BE2C (cell line): Measurements from ENCODE around the gene SCRT2.
"Not testable (repeated sequence)": the region's sequence is repeated elsewhere in the genome, so short reads cannot be mapped to it uniquely, and the experiment has no call there.

Experiments used
- DNase-seq: peaks from one replicate; pipeline ENCODE4 v3.0.0-alpha.2; 2020
- H3K27me3 ChIP-seq: fragments of 250-450 bp; sonication (Bioruptor Pico); 2 replicates; pipeline ENCODE4 v1.5.1; 2020; ENCODE audit warnings: mild to moderate bottlenecking
- H3K36me3 ChIP-seq: fragments of 250-450 bp; sonication (Bioruptor Pico); 2 replicates; pipeline ENCODE4 v1.5.1; 2020; ENCODE audit warnings: mild to moderate bottlenecking
- H3K4me1 ChIP-seq: fragments of 250-450 bp; sonication (Bioruptor Pico); 2 replicates; pipeline ENCODE4 v1.5.1; 2020
- H3K4me3 ChIP-seq: 2 replicates; pipeline ENCODE4 v1.5.1; 2011; ENCODE audit warnings: low read depth, low read length
- H3K9me3 ChIP-seq: fragments of 250-450 bp; sonication (Bioruptor Pico); 2 replicates; pipeline ENCODE4 v1.5.1; 2020
- TF ChIP-seq, protein P1 (sequence below): IDR thresholded peaks from 2 replicates; pipeline ENCODE4 v1.5.1; 2012; ENCODE audit warnings: mild to moderate bottlenecking, low read depth, low read length

The SCRT2 gene

DNA sequence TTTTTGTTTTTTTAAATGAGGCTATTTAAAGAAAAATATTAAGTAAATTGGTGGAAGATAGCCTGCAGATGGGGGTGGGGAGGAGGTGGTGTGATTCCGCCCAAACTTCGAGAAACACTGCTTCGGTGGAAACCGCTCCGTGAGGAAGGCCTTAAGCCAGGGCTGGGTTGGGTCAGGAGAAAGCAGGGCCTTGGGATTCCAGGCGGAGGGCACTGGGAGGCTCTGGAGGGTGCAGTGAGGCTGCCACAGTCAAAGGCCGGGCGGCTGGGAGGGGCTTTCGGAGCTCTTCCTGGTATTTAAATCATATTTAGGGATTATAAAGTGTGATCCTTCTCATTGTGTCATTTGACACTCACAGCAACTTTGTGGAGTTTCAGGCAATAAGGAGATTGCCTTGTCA is 22.2 kb upstream of the SCRT2 start:
- TF ChIP-seq, protein P1, sequence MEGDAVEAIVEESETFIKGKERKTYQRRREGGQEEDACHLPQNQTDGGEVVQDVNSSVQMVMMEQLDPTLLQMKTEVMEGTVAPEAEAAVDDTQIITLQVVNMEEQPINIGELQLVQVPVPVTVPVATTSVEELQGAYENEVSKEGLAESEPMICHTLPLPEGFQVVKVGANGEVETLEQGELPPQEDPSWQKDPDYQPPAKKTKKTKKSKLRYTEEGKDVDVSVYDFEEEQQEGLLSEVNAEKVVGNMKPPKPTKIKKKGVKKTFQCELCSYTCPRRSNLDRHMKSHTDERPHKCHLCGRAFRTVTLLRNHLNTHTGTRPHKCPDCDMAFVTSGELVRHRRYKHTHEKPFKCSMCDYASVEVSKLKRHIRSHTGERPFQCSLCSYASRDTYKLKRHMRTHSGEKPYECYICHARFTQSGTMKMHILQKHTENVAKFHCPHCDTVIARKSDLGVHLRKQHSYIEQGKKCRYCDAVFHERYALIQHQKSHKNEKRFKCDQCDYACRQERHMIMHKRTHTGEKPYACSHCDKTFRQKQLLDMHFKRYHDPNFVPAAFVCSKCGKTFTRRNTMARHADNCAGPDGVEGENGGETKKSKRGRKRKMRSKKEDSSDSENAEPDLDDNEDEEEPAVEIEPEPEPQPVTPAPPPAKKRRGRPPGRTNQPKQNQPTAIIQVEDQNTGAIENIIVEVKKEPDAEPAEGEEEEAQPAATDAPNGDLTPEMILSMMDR = no peak
- H3K4me3 ChIP-seq = no peak overlapping the region
- H3K4me1 ChIP-seq = peaks cover 9% of the 10 kb centered on the region
- H3K9me3 ChIP-seq = no peaks in the 10 kb centered on the region
- H3K27me3 ChIP-seq = no peaks in the 10 kb centered on the region
- H3K36me3 ChIP-seq = no peaks in the 10 kb centered on the region
- DNase-seq = no peak

DNA sequence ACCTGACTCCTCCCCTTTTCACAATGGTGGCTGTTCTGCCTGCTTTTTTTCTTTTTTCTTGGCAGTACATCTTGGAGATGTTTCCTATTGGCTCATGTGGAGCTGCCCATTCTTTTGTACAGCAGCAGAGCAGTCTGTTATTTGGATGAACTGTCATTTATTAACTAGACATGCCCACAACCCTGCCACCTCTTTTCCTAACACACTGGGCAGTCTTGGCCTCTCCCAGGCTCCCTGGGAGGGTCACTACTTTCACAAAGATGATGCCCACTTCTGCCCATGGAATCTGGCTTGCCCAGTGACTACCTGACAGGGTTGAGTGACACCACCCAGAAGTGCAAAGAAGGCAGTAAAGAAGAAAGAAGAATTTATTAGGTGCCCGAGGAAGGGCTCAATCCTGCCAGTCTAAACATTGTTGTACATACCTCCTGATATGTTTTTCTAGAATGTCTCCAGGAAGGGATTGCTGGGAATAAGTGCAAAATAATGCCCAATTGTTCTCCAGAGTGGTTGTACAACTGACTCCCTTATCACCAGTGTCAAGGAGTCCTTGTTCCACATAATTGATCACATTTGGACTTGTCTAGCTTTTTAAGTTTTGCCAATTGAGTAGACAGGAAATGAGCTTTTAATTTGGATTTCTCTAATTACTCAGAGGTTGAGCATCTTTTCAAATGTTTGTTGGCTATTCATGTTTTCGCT is 19.7 kb upstream of the SCRT2 start:
- peaks cover 8% of the 10 kb centered on the region for H3K4me1 ChIP-seq
- H3K9me3 ChIP-seq = no peaks in the 10 kb centered on the region
- H3K27me3 ChIP-seq = no peaks in the 10 kb centered on the region
- TF ChIP-seq, protein P1 = no peak
- no peak overlapping the region for H3K4me3 ChIP-seq
- no peaks in the 10 kb centered on the region for H3K36me3 ChIP-seq
- no peak for DNase-seq

DNA sequence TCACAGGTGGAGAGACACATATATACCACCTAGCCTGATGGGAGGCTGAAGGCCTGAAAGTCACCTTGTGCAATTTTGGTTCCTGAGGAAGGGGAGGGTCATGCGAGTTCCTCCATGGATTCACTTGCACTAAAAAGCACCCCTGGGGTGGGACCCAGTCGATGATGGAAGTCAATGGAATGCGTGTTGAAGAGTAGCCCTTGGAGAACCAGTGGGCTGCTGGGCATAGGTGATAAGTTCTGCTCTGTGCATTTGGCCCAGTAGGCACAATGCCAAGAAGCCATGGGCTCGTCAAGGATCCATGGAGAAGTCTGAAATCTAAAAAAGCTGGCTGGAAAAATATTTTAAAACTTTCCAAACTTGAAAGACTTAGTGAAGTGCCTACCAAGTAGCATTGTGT is 18.9 kb upstream of the SCRT2 start:
- Histone ChIP-seq H3K4me1 (peaks cover 3% of the 10 kb centered on the region), H3K27me3 (no peaks in the 10 kb centered on the region), H3K9me3 (no peaks in the 10 kb centered on the region), H3K4me3 (no peak overlapping the region), H3K36me3 (no peaks in the 10 kb centered on the region)
- TF ChIP-seq, protein P1 = no peak
- DNase-seq = no peak

DNA sequence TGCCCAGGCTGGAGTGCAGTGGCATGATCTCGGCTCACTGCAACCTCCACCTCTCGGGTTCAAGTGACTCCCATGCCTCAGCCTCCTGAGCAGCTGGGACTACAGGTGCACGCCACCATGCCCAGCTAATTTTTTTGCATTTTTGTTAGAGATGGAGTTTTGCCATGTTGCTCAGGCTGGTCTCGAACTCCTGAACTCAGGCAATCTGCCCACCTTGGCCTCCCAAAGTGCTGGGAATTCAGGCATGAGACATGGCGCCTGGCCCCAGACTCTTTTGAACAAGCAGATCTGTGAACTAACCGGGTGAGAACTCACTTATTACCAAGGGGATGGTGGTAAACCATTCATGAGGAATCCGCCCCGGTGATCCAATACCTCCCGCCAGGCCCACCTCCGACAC is 18.2 kb upstream of the SCRT2 start:
- not testable (repeated sequence) for H3K27me3 ChIP-seq, H3K4me3 ChIP-seq, H3K4me1 ChIP-seq, H3K36me3 ChIP-seq, DNase-seq, H3K9me3 ChIP-seq

DNA sequence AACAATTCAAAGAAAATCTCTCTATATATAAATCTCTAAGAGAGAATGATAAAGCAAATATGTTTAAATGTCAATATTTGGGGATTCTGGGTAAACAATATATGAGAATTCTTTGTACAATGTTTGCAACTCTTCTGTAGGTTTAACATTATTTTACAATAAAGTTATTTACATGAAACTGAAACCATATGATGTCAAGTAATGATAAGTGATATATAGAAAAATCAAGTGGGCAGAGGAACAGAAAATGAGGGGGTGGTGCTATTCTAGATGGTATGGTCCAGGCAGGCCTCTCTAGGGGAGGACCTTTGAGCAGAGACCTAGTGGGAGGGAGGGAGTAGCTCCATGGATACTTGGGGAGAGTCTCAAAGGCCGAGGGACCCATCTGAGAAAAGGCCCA is 16.4 kb upstream of the SCRT2 start:
- H3K9me3 ChIP-seq = no peaks in the 10 kb centered on the region
- TF ChIP-seq, protein P1 = no peak
- H3K36me3 ChIP-seq = no peaks in the 10 kb centered on the region
- H3K27me3 ChIP-seq = no peaks in the 10 kb centered on the region
- no peaks in the 10 kb centered on the region for H3K4me1 ChIP-seq
- DNase-seq = no peak
- H3K4me3 ChIP-seq = no peak overlapping the region

DNA sequence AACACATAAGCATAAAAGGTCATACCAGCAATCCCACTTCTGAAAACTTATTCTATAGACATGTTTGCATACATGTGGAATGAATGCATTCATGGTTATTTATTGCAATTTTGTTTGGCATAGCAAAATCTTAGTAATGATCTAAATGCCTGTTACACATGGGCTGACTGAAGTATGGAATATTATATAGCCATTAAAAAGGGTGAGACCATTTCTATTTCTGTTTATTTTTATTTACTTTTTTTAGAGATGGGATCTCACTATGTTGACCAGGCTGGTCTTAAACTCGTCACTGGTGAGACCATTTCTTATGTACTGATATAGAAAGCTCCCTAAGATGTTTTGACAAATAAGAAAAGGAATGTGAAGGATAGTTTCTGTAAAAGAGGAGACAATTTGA is 14.3 kb upstream of the SCRT2 start:
- no peak overlapping the region for H3K4me3 ChIP-seq

More for the DNA sequence above, 14.3 kb upstream of the SCRT2 start:
- Histone ChIP-seq H3K36me3 (no peaks in the 10 kb centered on the region), H3K27me3 (no peaks in the 10 kb centered on the region), H3K4me1 (no peaks in the 10 kb centered on the region), H3K9me3 (no peaks in the 10 kb centered on the region)
- no peak for DNase-seq
- TF ChIP-seq, protein P1 = no peak
